NCI-H526 treated with DMSO at 0.1 percent for 48 hours (cell line): ENCODE results near the gene QSOX2.
A peak's percentile ranks its signal among the peaks of the same experiment; 100 is the strongest.
"Not testable (repeated sequence)": the region's sequence is repeated elsewhere in the genome, so short reads cannot be mapped to it uniquely, and the experiment has no call there.

Source experiments
- DNase-seq: peaks from one replicate; lab custom pipeline; 2025; lab: John Stamatoyannopoulos, UW

The QSOX2 gene

GRCh38 chr9:136281421-136282271 is 36.0 kb upstream of the QSOX2 start:
- DNase-seq, result no peak

GRCh38 chr9:136280535-136281315 is 35.1 kb upstream of the QSOX2 start:
- no peak for DNase-seq

GRCh38 chr9:136279471-136279870 is 33.9 kb upstream of the QSOX2 start:
- no peak for DNase-seq

- no peak for DNase-seq
These were observed 33.3 kb upstream of the QSOX2 start for GRCh38 chr9:136278894-136279293.

GRCh38 chr9:136278221-136278620 is 32.6 kb upstream of the QSOX2 start:
- DNase-seq, result no peak

GRCh38 chr9:136277746-136278145 is 32.1 kb upstream of the QSOX2 start:
- no peak for DNase-seq

- no peak for DNase-seq
These were observed 31.1 kb upstream of the QSOX2 start for GRCh38 chr9:136276716-136277115.

- no peak for DNase-seq
These were observed 30.2 kb upstream of the QSOX2 start for GRCh38 chr9:136275655-136276429.

- DNase-seq, result no peak
These were observed 29.4 kb upstream of the QSOX2 start for GRCh38 chr9:136274786-136275654.

- DNase-seq, result no peak
These were observed 28.5 kb upstream of the QSOX2 start for GRCh38 chr9:136273921-136274785.

- DNase-seq, result no peak
These were observed 27.7 kb upstream of the QSOX2 start for GRCh38 chr9:136273244-136273865.

GRCh38 chr9:136270173-136270705 is 24.6 kb upstream of the QSOX2 start:
- DNase-seq, result no peak

GRCh38 chr9:136268735-136269134 is 23.1 kb upstream of the QSOX2 start:
- DNase-seq, result no peak

- no peak for DNase-seq
These were observed 22.7 kb upstream of the QSOX2 start for GRCh38 chr9:136268318-136268717.

GRCh38 chr9:136267261-136268111 is 21.9 kb upstream of the QSOX2 start:
- DNase-seq, result peak; percentile 42

GRCh38 chr9:136266641-136267040 is 21.0 kb upstream of the QSOX2 start:
- DNase-seq, result not testable (repeated sequence)

- DNase-seq, result no peak
These were observed 20.1 kb upstream of the QSOX2 start for GRCh38 chr9:136265561-136266355.
